Anterior cingulate cortex (tissue), 58 donors: ENCODE data around the gene TMEM119.
A peak's percentile ranks its signal among the peaks of the same experiment; 100 is the strongest.
"Not testable (repeated sequence)": the region's sequence is repeated elsewhere in the genome, so short reads cannot be mapped to it uniquely, and the experiment has no call there.

ENCODE experiments used
- DNase-seq, 58 donors: peaks; one replicate each; lab custom pipeline; 2025; lab: John Stamatoyannopoulos, UW

Gene TMEM119

GRCh38 chr12:108635201-108635996 lies 37.5 kb upstream of the TMEM119 start:
- no peak for DNase-seq

GRCh38 chr12:108634341-108634751 lies 36.5 kb upstream of the TMEM119 start:
- peak in 1 of 58 donors; percentile 33 for DNase-seq

- DNase-seq, result peak in 27 of 58 donors; percentile 16 to 68 (median 41)
Measured at GRCh38 chr12:108633534-108634248, 35.8 kb upstream of the TMEM119 start, which contains the start of gene SELPLG. TSS of gene SELPLG (minus strand) at chr12:108633894. CDS start at chr12:108624307, 9,587 bp downstream.

- no peak for DNase-seq
Measured at GRCh38 chr12:108633081-108633533, 35.2 kb upstream of the TMEM119 start.

DNA sequence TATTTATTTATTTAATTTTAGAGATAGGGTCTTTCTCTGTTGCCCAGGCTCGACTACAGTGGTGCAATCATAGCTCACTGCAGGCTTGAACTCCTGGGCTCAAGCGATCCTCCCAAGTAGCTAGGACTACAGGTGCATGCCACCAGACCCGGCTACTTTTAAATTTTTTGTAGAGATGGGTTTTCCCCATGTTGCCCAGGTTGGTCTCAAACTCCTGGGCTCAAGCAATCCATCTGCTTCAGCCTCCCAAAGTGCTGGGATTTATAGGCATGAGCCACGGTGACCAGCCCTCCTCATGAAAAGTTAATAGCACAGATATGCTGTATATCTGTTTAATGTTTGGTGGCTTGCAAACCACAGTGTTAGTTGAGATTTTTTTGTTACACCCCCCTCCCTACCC lies 33.4 kb upstream of the TMEM119 start:
- not testable (repeated sequence) for DNase-seq

GRCh38 chr12:108630481-108631207 lies 32.8 kb upstream of the TMEM119 start:
- no peak for DNase-seq

- DNase-seq, result no peak
Measured at GRCh38 chr12:108629824-108630476, 32.1 kb upstream of the TMEM119 start.

DNA sequence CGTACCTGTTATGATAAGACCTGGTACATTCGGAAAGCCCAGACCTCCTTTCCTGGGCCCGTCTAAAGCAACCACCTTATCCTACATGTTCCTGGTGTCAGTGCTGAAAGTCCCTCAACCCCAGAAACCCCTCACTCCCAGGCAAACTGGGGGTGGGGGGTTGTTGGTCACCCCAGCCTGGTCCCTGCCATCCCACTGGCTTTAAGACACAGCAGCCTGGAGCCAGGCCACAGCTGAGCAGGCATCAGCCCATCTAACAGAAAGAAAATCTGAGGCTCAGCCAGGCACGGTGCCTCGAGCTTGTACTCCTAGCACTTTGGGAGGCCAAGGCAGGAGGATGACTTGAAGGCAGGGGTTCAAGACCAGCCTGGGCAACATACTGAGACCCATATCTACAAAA lies 31.3 kb upstream of the TMEM119 start:
- DNase-seq, result no peak

DNA sequence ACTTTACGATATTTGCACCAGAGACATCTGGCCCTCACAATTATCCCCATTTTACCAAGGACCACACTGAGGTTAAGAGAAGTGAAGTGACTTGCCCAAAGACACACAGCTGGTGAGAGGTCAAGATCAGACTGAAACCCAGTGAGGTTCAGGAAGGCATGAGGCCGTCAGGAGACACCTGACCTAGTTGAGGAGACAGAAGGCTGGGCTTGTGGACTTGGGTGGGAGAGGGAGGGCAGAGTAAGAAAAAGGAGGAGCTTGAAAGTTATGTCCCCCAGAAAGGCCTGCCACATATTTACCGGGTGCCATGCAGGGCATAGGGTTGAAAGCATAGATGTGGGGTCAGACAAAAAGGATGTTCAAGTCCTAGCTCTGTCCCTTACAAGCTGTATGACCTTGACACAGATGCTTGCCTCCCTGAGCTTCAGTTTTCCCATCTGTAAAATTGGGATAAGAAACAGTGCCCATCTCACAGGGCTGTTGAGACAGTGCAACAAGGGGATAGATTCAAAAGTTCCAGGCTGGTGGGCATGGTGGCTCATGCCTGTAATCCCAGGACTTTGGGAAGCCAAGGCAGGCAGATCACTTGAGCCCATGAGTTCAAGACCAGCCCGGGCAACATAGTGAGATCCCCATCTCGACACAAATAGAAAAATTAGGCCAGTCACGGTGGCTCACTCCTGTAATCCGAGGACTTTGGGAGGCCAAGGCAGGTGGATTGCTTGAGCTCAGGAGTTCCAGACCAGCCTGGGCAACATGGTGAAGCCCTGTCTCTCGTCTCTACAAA lies 29.4 kb upstream of the TMEM119 start:
- no peak for DNase-seq

- no peak for DNase-seq
Measured at GRCh38 chr12:108625228-108625627, 27.3 kb upstream of the TMEM119 start.

DNA sequence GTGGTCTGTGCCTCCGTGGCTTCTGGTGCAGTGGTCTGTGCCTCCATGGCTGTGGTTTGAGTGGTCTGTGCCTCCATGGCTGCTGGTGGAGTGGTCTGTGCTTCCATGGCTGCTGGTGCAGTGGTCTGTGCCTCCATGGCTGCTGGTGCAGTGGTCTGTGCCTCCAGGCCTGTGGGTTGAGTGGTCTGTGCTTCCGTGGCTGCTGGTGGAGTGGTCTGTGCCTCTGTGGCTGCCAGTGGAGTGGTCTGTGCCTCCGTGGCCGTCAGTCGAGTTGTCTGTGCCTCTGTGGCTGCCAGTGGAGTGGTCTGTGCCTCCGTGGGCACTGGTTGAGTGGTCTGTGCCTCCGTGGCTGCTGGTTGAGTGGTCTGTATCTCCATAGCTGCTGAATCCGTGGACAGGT lies 25.7 kb upstream of the TMEM119 start:
- DNase-seq, result no peak

DNA sequence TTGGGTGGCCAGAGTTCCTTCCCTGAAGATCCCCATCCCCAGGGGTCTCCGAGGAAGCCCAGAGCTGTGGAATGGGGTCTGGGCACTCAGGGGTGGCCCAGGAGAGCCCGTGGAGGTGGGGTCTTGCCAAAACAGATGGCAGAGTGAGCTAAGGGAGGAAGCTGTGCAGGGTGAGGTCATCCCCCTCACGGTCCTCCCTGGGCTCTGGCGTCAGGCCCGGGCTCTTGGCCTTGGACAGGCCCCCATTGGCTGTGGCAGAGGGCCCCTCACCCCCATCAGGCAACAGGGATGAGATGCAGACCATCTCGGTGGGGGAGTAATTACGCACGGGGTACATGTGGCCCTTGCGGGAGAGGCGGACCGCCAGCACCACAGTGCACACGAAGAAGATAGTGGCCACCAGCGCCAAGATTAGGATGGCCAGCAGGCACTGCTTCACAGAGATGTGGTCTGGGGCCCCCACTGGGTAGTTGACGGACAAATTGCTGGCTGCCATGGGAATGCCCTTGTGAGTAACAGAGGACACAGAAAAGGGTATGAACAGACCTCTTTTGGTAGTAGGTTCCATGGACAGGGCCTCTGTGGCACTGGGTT lies 25.1 kb upstream of the TMEM119 start:
- no peak for DNase-seq

- DNase-seq, result no peak
Measured at GRCh38 chr12:108622421-108622820, 24.5 kb upstream of the TMEM119 start.

DNA sequence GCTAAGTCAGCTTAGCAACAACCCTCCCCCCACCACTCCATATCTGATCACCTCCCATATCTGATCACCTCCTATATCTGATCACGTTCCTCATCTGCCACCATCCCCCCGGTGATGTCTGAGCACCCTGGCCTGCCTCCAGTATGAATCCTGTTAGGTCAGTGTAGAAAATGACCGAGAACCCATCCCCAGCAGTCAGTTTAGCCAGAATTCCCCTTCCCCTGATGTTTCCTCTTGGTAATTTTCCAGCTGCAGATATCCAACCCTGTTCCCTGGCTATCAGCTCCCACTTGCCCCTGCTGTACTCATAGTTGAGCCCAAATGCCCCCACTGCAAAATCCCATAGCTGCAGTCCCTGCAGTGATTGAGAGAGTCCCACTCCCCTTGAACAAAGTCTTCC lies 23.3 kb upstream of the TMEM119 start:
- no peak for DNase-seq

- DNase-seq, result no peak
Measured at GRCh38 chr12:108620236-108620879, 22.5 kb upstream of the TMEM119 start.

- DNase-seq, result no peak
Measured at GRCh38 chr12:108619369-108620160, 21.7 kb upstream of the TMEM119 start.

DNA sequence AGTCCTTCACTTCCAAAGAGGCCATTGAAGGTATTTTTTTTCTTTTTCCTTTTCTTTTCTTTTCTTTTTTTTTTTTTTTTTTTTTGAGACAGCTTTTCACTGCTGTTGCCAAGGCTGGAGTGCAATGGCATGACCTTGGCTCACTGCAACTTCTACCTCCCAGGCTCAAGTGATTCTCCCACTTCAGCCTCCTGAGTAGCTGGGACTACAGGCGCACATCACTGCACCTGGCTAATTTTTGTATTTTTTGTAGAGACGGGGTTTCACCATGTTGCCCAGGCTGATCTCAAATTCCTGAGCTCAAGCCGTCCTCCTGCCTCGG lies 21.0 kb upstream of the TMEM119 start:
- DNase-seq, result not testable (repeated sequence)
